GM19455 (cell line): ENCODE data around the gene ACACB.
A peak's percentile ranks its signal among the peaks of the same experiment; 100 is the strongest.

Experiments
- ATAC-seq: cut with Tn5 transposase; IDR thresholded peaks from one replicate; pipeline ENCODE4 v1.9.1; 2021; ENCODE audit not compliant: unreplicated experiment

The ACACB gene

GRCh38 chr12:109109746-109110350 lies 6.5 kb upstream of the ACACB start:
- ATAC-seq, result no peak

- peak; percentile 85 for ATAC-seq
Measured at GRCh38 chr12:109110988-109111495, 5.3 kb upstream of the ACACB start.

GRCh38 chr12:109112720-109113465 lies 3.5 kb upstream of the ACACB start:
- ATAC-seq, result no peak

GRCh38 chr12:109113661-109114321 lies 2.6 kb upstream of the ACACB start:
- no peak for ATAC-seq

GRCh38 chr12:109114644-109115043 lies 1.7 kb upstream of the ACACB start:
- ATAC-seq, result no peak

- no peak for ATAC-seq
Measured at GRCh38 chr12:109115404-109115757, 1.0 kb upstream of the ACACB start.

GRCh38 chr12:109116611-109116949 lies 193 bp downstream of the ACACB start:
- ATAC-seq, result no peak

- ATAC-seq, result no peak
Measured at GRCh38 chr12:109120095-109120494, 3.7 kb downstream of the ACACB start.

GRCh38 chr12:109120557-109120956 lies 4.2 kb downstream of the ACACB start:
- no peak for ATAC-seq

GRCh38 chr12:109121346-109121880 lies 5.0 kb downstream of the ACACB start:
- no peak for ATAC-seq

- ATAC-seq, result no peak
Measured at GRCh38 chr12:109124878-109125648, 8.7 kb downstream of the ACACB start.

GRCh38 chr12:109125791-109126190 lies 9.4 kb downstream of the ACACB start:
- no peak for ATAC-seq

GRCh38 chr12:109126784-109127183 lies 10.4 kb downstream of the ACACB start:
- no peak for ATAC-seq

GRCh38 chr12:109127533-109128242 lies 11.3 kb downstream of the ACACB start:
- no peak for ATAC-seq

GRCh38 chr12:109130297-109131153 lies 14.1 kb downstream of the ACACB start:
- no peak for ATAC-seq

- ATAC-seq, result no peak
Measured at GRCh38 chr12:109131154-109132050, 15.0 kb downstream of the ACACB start.

- no peak for ATAC-seq
Measured at GRCh38 chr12:109134186-109134917, 18.0 kb downstream of the ACACB start.

- no peak for ATAC-seq
Measured at GRCh38 chr12:109137055-109137454, 20.7 kb downstream of the ACACB start.
